ENCODE results near the gene GANAB.
A peak's percentile ranks its signal among the peaks of the same experiment; 100 is the strongest.
"Not testable (repeated sequence)": the region's sequence is repeated elsewhere in the genome, so short reads cannot be mapped to it uniquely, and the experiment has no call there.

GANAB gene

DNA sequence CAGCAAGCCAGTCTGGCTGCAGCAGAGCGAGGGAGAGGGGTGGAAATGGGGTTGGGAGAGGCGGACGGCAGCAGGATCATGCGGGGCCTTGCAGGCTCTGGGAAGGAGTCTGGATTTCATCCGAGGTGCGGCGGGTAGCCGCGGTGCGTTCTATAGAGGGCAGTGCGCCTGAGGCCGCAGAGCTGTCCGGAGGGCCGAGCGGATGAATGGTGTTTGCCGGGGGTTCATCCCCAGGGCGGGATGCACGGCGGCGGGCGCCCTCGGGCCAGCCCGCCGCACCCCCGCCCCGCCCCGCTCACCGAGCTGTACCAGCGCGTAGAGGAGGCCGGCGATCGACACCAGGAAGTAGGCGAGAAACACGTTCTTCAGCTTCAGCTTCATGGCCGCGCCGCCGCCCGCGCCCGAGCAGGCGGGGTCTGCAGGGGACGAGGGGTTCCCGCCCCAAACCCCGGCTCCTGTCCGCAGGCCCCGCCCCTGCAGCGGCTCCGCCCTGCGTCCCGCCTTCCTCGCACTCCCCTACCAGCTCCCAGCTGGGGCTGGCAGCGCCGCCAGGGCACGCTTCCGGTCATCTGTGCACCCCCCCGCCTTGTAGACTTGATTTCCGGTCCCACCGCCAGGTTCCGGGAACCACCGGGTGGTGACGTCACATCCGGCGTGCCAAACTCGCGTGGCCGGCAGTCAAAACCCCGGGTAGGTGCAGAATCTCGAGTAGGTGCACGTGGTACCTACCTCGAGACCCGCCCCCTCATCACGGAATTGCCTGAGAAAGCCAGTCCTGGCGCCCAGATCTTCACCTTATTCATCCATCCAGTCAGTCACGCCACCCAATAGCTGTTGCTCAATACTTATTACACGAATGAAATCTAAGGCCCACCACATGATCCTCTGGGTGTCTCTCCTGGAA is 24.6 kb downstream of the GANAB start, which contains the start of gene B3GAT3:
TSS of gene B3GAT3 (minus strand) at position 420 of the 904 bp plus-strand sequence. CDS start at position 381, 39 bp downstream.
- DNase-seq (ENCODE audit: low read depth in 4 of 4, low spot score in 1 of 4): peak; percentile 87 to 96 (median 94)

DNA sequence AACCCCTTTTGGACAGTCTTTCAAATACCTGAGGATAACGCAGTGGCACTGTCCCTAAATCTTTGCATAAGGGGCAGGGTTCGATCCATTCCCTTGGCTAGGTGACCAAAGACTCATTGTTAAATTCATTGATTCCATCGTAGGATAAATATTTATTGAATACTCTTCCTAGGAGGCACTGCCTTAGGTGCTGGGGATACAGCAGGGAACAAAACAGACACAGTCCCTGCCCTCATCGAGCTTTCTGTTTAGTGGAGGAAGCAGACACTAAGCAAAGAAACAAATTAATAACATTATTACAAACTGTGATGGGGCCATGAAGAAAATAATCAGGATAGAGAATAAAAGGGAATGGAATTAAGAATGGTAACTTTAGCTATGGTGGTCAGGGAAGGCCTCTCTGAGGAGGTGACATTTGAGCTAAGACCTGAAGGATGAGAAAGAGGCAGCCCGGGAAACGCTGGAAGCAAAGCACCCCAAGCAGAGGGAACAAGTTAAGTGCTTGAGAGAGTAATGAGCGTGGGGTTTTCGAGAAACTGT is 25.3 kb downstream of the GANAB start:
- no peak for DNase-seq (ENCODE audit: low read depth in 4 of 4, low spot score in 1 of 4)

DNA sequence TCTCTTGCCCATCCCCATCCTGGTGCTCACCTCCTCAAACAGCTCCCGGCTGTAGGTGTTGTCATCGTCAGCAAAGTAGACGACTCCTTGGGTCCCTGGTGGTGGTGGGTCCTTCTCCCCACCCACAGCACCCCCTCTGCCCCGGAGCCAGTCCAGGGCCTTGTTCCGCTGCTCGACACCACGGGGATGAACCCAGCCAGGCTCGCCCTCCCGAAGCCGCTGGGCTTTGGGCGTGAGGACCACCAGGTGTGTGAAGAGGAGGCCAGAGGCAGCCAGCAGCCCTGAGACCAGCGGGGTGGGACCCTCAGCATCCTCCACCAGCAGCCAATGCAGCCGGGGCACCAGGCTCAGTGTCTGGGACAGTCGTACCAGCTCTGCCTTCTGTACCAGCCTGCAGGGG is 29.5 kb downstream of the GANAB start:
- not testable (repeated sequence) for DNase-seq (ENCODE audit: low read depth in 4 of 4, low spot score in 1 of 4)

DNA sequence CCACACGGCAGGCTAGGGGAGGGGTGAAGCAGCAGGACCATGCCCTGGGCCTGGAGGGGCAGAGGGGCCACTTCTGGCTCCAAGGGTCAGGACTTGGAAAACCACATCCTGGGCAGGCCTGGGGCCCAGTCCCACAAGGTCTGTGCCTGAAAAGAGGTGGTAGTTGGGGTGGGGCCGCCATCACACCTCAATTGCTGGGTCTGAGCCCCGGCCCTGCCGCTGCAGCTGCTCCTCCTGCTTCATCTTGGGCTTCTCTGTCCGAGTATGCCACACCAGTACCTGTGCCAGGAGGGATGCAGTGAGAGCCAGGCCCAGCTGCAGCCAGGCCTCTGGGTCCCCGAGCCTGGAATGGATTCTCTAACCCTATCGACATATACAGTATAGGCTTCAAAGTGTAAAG is 30.9 kb downstream of the GANAB start:
- no peak for DNase-seq (ENCODE audit: low read depth in 4 of 4, low spot score in 1 of 4)

DNA sequence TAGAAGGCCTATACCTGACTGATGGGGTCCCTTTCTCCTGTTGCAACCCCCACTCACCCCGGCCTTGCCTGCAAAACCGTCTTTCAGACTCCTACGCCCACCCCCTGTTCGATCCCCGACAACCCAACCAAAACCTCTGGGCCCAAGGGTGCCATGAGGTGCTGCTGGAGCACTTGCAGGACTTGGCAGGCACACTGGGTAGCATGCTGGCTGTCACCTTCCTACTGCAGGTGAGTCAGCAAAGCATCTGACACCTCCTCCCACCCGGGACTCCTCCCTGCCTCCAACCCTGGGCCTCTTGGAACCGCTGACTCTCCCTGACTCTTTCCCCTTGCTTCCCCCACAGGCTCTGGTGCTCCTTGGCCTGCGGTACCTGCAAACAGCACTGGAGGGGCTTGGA is 32.1 kb downstream of the GANAB start:
- peak in 2 of 4 experiments; percentile 45 to 57 for DNase-seq (ENCODE audit: low read depth in 4 of 4, low spot score in 1 of 4)

DNA sequence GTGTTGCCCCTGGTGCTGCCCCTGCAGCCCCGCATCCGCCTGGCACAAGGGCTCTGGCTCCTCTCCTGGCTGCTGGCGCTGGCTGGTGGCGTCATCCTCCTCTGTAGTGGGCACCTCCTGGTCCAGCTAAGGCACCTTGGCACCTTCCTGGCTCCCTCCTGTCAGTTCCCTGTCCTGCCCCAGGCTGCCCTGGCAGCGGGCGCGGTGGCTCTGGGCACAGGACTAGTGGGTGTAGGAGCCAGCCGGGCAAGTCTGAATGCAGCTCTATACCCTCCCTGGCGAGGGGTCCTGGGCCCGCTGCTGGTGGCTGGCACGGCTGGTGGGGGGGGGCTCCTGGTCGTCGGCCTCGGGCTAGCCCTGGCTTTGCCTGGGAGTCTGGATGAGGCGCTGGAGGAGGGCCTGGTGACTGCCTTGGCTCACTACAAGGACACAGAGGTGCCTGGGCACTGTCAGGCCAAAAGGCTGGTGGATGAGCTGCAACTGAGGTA is 33.1 kb downstream of the GANAB start:
- no peak for DNase-seq (ENCODE audit: low read depth in 4 of 4, low spot score in 1 of 4)

DNA sequence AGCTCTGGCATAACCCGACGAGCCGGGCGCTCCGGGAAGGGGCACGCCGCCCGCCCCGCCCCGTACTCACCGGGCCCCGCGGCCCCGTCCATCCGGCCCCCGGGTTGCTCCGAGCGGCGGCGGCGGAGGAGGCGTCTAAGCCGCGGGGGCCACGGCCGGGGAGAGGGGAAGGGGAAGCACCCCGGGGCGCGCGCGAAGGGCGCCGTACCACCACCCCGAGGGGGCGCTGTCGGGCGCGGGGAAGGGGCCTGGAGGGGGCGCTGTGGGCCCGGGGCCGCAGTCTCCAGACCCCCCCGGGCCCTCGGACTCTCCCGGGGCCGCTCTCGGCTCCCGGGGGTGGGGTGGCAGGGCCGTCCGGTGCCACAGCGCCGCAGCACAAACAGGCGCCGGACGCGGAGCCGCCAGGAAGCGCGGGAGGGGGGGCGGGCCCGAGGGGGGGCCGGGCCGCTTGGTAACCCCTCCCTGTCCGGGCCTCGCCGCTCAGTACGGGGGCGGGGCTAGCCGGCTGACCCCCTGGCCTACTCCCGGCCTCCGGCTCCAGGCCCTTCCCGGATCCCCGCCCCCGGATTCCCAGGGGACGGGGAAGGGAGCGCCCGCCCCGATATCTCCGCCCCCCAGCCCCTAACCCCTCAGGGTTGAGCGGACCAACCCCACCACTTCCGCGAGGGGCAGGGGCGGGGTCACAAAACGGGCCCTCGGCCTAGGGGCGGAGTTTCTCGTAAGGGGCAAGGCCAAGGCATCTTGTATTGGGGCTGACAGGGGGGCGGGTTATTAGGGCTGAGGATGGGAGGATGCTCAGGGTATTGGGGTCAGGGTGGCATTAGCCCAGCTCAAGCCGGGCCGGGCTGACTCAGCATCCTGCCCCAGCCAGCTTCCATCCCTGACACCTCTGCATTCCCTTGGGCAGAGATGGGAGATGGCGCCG is 33.8 kb downstream of the GANAB start, which contains the start of the genes EML3 and ROM1:
TSS of gene EML3 (minus strand) at position 410 of the 925 bp plus-strand sequence. CDS start at position 92, 318 bp downstream.
TSS of gene ROM1 (plus strand) at position 892 of the 925 bp plus-strand sequence. CDS start at position 917, 25 bp downstream.
- DNase-seq (ENCODE audit: low read depth in 4 of 4, low spot score in 1 of 4): peak; percentile 61 to 86 (median 73)

DNA sequence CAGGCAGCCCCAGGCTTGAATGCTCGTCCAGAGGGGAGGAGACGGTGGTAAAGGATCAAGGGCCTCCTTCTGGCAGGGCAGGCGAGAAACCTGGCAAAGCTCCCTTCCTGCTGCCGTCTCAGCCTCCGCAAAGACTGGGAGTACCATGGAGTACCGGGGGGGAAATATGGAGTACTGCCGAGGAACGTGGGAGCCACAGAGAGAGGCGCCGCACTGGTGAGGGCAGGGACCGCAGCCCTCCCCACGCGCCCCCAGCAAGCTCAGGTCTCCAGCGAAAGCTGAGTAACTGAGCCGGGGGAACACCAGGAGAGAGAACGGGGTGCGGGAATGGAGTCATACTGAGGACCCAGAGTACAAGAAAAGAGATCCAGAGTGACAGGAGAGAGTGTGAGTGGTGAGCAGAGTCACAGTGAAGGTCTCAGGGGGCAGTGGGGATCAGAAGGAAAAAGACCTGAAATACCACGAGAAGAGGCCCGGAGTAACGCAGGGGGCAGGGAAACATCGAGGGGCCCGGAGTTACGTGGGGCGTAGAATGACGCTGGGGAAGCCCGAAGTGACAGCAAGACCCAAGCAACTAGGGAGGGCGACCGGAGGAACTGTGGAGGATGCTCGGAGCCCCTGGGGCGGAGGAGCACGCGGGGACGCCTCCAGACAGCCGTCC is 34.6 kb downstream of the GANAB start:
- DNase-seq (ENCODE audit: low read depth in 4 of 4, low spot score in 1 of 4): peak in 1 of 4 experiments; percentile 43

DNA sequence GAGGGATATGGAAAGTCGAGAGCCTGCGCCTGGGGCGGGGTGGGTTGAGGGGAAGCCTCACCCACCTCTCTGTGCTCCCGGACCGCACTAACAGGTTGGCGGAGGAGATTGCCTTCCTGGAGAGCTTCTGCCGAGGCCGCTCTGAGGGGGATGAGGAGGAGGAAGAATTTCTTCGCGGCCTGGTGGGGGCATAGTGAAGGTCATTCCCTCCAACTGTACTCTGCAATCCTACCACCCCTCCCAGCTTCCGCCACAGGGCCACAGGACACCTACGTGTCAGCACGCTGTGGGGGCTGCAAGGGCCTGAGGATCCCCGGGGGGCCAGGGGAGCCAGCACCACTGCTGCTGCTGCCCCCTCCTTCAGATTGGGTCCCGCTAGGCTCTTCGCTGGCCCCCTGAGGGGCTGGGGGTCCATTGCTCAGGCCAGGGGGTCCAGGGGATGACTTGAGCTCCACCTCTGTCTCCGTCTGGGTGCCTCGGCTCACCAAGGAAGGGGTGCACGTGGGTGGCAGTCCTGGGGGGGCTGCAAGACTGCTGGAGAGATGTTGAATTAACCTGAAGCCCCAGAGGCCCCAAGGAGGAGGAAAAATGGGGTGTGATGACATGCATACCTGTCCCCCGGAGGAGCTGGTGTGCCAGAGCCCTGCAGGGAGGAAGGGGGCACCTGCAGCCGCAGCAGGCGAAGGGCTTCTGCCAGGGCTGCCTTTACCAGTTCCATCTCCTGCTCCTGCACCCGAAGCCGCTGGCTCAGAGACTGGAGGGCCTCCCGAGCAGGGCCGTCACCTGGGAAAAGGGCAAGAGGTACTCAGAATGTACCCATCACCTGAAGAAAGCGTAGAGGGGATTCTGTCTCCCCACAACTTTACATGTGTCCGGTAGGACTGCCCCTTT is 35.4 kb downstream of the GANAB start:
- DNase-seq (ENCODE audit: low read depth in 4 of 4, low spot score in 1 of 4): no peak

DNA sequence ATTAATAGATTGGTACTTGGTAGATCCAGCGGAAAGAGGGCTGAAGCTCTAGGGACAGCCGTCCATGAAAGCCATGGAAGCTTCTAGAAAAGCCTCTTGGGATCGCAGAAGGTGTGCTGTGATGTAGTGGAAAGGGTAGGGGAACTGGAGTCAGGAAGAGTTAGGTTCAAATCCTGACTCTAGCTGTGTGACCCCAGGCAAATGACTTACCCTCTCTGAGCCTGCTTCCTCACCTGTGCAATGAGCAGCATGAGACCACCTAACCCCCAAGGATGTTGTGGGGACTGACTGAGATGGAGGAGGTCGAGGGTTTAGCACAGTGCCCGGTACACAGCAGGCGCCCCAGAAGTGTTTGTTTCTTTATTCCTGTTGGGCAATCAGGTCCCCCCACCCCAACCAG is 36.0 kb downstream of the GANAB start:
- no peak for DNase-seq (ENCODE audit: low read depth in 4 of 4, low spot score in 1 of 4)

DNA sequence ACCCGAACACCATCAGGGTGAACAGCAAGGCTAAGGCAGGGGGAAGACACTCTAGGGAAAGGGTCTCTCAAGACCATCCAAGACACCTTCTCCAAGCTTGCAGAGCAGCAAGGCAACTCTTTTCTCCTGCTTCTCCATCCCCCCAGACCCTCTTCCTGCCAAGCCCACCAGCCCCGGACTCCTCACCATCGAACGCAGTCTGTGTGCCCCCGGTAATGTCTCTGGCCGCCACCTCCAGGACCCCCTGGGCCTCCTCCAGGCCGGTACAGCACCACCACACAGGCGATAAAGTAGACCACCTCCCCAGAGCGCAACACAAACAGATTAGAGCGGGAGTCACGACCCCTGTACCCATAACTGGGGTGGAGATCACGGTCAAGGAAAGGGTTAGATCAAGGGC is 37.6 kb downstream of the GANAB start:
- no peak for DNase-seq (ENCODE audit: low read depth in 4 of 4, low spot score in 1 of 4)

DNA sequence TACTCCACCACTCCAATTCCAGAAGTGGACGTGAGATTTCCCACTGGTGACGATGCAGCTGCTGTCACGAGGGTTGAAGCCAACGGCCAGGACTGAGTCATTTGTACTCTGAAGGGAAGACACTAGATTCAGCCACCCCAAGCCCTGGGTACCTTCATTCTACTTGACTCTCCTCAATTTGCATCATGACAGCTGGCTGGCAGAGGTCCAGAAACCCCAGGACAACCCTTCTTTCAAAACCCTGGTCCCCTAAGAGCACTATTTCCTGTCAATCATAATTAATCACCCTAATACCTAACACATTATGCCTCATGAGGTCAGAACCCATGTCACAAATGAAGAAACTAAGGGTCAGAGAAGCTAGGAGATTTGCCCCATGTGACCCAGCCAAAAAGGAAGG is 38.7 kb downstream of the GANAB start:
- DNase-seq (ENCODE audit: low read depth in 4 of 4, low spot score in 1 of 4): no peak

DNA sequence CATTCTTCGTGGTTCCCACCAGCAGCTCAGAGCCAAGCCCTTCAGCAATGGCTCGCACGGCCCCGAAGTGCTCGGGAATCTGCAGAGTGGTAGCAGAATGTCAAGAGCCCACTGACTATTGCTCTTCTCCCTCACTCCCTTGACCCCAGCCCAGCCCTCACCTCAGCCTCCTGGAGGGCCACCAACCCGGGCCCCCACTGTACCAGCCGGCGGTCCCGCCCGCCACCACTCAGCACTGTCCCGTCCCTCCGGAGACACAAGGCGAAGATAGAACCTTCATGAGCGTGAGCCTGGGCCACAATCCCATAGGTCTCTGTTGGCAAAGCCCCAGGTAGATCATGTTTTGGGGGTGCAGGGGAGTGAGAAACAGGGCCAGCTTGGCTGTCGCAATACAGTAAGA is 40.5 kb downstream of the GANAB start:
- DNase-seq (ENCODE audit: low read depth in 4 of 4, low spot score in 1 of 4): no peak

DNA sequence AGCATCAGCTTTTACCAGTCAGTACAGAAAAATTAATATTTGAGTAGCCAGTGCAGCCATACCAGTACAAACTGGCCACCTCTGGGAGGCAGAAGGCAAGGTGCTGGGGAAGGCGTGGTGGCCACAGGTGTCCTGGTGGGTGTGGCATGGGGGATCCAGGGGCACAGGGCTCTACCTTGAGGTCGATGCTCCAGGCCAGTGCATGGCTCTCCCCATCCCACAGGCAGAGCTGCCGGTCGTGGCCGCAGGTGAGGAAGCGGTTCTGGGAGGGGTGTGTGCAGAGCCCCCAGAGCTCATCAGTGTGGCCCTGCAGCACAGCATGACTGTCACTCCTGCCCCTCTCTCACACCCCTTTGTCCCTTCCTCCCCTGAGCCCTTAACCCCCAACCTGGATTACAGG is 40.9 kb downstream of the GANAB start:
- no peak for DNase-seq (ENCODE audit: low read depth in 4 of 4, low spot score in 1 of 4)

DNA sequence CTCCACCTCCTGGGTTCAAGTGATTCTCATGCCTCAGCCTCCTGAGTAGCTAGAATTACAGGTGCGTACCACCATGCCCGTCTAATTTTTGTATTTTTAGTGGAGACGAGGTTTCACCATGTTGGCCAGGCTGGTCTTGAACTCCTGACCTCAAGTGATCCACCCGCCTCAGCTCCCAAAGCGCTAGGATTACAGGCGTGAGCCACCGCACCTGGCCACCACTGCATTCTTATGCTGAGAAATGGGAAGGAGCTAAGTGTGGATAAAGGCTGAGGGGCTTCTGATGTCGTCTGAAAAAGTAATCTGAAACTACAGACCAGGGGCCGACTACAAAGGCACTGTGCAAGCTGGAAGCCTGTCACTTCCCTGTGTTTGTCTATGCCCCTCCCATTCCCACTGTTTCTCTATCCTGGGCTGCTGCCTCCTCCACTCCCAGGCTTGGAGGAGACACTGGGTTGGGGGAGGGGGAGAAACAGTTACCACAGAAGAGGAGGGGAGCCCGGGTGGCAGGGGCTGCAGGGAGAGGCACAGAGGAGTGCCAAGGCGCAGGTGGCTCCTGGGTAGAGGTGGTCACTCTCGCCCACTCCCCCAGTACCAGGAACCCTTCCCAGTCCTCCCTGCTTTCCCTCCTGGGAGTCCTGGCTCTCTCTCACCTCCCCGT is 41.8 kb downstream of the GANAB start:
- DNase-seq (ENCODE audit: low read depth in 4 of 4, low spot score in 1 of 4): no peak

DNA sequence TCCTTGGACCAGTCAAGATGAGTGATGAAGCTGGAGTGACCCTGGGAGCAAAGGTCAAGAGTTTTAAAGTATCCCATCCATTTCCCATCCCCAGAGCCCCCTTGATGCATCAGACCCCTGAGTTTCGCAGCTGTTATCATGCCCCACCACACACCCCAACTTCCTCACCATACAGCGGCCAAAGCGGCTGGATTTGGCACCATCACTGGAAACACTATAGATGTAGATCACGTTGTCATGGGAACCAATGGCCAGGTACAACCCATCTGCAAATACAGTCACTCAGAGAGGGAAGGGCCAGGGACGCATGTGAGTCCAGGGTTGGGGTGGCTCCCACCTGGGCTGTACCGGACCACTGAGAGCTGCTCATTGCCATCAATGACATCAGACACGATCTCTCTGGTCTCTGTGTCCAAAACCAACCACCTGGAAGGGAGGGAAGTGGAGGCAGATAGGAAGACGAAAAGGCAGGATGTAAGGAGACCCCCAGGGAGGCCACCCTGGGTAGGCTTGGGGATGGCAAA is 42.6 kb downstream of the GANAB start:
- DNase-seq (ENCODE audit: low read depth in 4 of 4, low spot score in 1 of 4): no peak

DNA sequence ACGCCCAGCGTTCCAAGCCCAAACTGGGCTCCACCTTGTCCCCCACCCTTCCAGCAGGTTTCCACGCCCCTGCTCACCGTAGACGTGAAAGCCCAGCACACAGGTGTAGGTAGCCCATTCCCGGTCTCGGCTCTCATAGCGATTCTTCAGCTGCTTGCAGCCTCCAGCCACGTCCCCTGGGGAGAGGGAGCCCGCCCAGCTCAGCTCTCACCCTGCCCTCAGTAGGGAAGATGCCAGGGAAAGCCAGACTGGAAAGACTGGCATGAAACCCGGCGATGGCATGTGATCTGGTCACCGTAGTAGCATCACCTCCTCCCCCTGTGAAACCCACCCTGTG is 43.4 kb downstream of the GANAB start:
- DNase-seq (ENCODE audit: low read depth in 4 of 4, low spot score in 1 of 4): no peak

DNA sequence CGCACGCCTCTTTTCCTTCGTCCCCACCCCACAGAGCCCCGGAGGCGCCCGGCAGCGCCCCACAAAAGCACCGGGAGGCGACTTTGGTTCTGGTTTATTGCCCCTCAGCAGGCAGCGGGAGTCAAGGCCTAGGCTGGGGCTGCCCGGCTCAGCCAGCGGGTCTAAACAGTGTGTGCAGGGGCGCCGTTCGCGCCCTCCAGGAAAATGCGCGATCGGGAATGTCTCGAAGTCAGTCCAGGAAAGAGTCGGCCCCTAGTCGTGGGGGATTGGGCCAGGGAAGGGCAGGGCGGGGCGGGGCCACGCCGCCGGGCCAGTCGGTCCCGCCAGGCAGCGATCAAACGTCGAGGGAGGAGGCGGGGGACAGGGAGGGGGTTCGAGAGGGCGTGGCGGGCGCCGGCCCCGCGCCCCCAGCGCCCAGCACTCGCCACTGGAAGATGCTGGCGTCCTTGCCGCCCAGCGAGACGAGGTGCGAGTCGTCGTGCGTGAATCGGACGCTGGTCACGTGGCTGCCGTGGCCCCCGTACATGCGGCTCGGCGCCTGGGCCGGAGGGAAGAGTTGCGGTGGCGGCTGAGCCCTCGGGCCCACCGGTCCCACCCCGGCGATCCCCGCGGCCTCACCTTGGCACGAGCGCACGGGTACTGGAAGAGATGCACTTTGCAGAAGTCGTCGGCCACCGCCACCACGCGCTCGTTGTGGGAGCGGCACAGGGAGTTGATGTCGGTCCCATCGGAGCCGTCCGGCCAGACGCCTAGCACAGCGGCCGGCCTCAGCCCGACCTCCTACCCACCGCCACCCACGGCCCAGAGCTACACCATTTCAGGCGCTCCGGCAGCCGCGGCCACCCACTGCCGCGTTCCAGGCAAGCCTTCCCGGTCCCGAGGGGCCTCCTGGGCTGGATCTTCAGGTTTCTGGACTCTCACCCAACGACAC is 44.0 kb downstream of the GANAB start:
- no peak for DNase-seq (ENCODE audit: low read depth in 4 of 4, low spot score in 1 of 4)

Measured in stimulated activated CD4-positive, alpha-beta T cell treated with anti-CD3 and anti-CD28 coated beads, Interleukin-1b, Interleukin-23, amount 100 ng/mL, for 24 hours (primary cell).